Chondrocyte (in vitro differentiated cells): ENCODE data around the gene PSMB5. TPM values are rescaled to one million over a fixed set of nuclear protein-coding genes. Genes with fewer than 3 reads are reported as not detected.
"Not testable (repeated sequence)": the region's sequence is repeated elsewhere in the genome, so short reads cannot be mapped to it uniquely, and the experiment has no call there.

Experiments
- DNase-seq: peaks from one replicate; pipeline ENCODE4 v3.0.0; 2021; ENCODE audit warnings: mixed read lengths, low spot score
- H3K27ac Mint-ChIP-seq: one replicate; pipeline ENCODE4 v1.8.0; 2021; ENCODE audit warnings: mild to moderate bottlenecking, moderate library complexity, mixed read lengths; ENCODE audit not compliant: unreplicated experiment
- H3K27me3 Mint-ChIP-seq: 2 replicates; pipeline ENCODE4 v1.8.0; 2021; ENCODE audit warnings: low read depth, mixed read lengths
- H3K36me3 Mint-ChIP-seq: 2 replicates; pipeline ENCODE4 v1.8.0; 2021; ENCODE audit warnings: low read depth, mixed read lengths
- H3K4me1 Mint-ChIP-seq: 2 replicates; pipeline ENCODE4 v1.8.0; 2021; ENCODE audit warnings: low read depth, mild to moderate bottlenecking, mixed read lengths
- H3K4me3 Mint-ChIP-seq: one replicate; pipeline ENCODE4 v1.8.0; 2021; ENCODE audit warnings: mild to moderate bottlenecking, moderate library complexity, mixed read lengths; ENCODE audit not compliant: unreplicated experiment
- H3K9me3 Mint-ChIP-seq: 2 replicates; pipeline ENCODE4 v1.8.0; 2021; ENCODE audit warnings: low read depth, mixed read lengths
- total RNA-seq: library from RNA; stranded (reverse); gene quantifications from 3 replicates; pipeline ENCODE4 v1.2.1, GENCODE V29; 2021
- TF ChIP-seq, protein P1 (sequence below): fragments of 200-600 bp; sonication (generic); IDR thresholded peaks from 2 replicates; pipeline ENCODE4 v1.5.0; 2021; ENCODE audit warnings: antibody characterized with exemption, mild to moderate bottlenecking, moderate library complexity

Gene PSMB5
- total RNA-seq, 1 donor from 2014 or later, result 172 TPM

DNA sequence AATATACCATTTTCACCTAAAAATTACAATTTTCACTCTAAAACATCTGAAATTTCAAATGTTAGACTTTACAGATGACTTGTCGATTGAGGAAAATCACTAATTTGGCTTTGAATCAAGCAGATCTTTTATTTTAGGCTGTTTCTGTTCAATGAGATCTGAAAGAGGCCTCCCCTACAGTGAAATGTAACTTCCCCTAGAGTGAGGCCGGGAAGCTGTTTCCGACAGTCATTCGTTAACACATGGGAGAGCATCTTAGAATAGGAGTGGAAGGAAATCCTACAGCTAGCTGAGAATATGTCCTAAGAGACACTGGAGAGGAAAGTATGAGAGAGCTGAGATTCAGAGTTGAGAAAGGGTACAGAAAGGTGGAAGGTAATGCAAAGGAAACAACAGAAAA lies 19.1 kb downstream of the PSMB5 start:
- Mint-ChIP-seq H3K4me3 (no peak overlapping the region), H3K27me3 (no peaks in the 10 kb centered on the region), H3K4me1 (peaks cover 3% of the 10 kb centered on the region), H3K36me3 (peaks cover 2% of the 10 kb centered on the region), H3K9me3 (no peaks in the 10 kb centered on the region), H3K27ac (no peak overlapping the region)
- DNase-seq, result no peak
- TF ChIP-seq, protein P1, sequence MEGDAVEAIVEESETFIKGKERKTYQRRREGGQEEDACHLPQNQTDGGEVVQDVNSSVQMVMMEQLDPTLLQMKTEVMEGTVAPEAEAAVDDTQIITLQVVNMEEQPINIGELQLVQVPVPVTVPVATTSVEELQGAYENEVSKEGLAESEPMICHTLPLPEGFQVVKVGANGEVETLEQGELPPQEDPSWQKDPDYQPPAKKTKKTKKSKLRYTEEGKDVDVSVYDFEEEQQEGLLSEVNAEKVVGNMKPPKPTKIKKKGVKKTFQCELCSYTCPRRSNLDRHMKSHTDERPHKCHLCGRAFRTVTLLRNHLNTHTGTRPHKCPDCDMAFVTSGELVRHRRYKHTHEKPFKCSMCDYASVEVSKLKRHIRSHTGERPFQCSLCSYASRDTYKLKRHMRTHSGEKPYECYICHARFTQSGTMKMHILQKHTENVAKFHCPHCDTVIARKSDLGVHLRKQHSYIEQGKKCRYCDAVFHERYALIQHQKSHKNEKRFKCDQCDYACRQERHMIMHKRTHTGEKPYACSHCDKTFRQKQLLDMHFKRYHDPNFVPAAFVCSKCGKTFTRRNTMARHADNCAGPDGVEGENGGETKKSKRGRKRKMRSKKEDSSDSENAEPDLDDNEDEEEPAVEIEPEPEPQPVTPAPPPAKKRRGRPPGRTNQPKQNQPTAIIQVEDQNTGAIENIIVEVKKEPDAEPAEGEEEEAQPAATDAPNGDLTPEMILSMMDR, result no peak

DNA sequence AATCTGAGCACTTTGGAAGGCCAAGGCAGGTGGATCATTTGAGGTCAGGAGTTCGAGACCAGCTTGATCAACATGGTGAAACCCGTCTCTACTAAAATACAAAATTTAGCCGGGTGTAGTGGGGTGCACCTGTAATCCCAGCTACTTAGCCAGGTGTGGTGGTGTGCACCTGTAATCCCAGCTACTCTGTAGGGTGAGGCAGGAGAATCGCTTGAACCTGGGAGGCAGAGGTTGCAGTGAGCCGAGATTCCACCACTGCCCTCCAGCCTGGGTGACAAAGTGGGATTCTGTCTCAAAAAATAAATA lies 21.0 kb downstream of the PSMB5 start:
- H3K27ac Mint-ChIP-seq, H3K4me3 Mint-ChIP-seq, H3K9me3 Mint-ChIP-seq, H3K27me3 Mint-ChIP-seq, DNase-seq, H3K36me3 Mint-ChIP-seq: not testable (repeated sequence)
- peaks cover 20% of the 10 kb centered on the region for H3K4me1 Mint-ChIP-seq

DNA sequence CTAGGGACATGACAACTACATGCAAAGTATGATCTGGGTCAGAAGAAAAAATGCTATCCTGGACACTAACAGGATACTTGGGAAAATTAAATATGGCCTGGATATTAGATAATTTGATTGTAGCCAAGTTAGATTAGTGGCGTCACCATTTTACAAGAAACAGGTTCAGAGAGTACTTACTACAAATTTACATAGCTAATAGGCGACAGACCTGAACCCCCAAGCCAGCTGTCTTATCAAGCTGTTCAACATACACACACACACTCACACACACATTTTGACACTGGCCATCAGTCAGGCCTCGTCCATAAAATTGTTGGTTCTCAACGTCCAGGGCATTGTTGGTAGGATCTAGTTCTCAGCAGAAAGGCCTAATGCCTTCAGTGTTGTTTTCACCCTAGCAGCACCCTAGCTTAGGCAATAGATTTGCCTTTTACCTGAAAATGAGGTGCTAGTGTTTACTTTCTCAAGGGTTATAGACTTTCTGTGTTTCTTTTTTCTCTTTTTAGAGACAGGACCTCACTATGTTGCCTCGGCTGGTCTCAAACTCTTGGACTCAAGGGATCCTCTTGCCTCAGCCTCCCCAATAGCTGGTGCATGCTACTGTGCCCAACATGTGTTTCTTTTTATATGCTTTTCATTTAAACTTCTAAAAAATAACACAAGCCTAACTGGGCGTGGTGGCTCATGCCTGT lies 21.5 kb downstream of the PSMB5 start:
- TF ChIP-seq, protein P1, result no peak
- Mint-ChIP-seq H3K4me3 (no peak overlapping the region), H3K27me3 (no peaks in the 10 kb centered on the region), H3K36me3 (peaks cover 2% of the 10 kb centered on the region), H3K4me1 (peaks cover 23% of the 10 kb centered on the region), H3K27ac (no peak overlapping the region), H3K9me3 (no peaks in the 10 kb centered on the region)
- no peak for DNase-seq

DNA sequence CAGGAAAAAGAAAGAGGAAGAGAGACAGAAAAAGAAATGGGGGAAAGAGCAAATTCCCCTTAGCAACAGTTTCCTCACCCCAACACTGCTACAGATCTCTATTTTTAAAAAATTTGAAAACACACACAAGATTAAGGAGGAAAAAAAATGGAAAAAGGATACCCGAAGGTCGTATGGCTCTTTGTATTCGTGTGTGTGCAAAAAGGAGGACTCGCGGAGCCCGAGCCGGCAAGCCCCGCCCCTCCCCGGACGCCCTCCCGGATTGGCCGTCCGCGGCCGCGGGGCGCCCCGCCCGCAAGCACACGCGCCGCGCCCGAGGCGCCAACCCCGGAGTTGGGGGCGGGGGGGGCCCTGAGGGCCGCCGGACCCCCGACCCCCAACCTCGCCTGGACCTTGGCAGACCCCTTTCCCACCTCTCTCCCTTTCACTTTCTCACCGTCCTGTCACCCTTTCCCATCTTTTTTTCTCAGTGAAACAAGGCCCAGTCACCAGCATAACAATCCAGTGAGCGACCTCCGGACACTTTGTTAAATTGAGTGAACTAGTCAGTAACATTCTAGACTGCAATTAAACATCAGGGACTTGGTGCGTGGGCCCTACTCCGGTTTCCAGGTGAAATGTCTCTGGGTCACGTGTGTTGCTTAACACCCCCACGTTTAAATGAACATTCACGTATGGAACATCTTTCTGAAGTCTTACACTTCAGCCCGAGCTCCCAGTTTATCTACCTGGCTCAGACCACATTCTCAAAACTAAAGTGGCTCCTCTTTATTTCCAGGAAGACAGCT lies 24.6 kb downstream of the PSMB5 start, which contains the start of gene C14orf93:
Gene C14orf93 (minus strand): TSS at position 205 of the 788 bp plus-strand sequence. CDS start 11,120 bp downstream, outside the sequence.
- peak within 1 kb of the TSS; percentile 83 for H3K4me3 Mint-ChIP-seq
- no peak for DNase-seq
- TF ChIP-seq, protein P1, result no peak

DNA sequence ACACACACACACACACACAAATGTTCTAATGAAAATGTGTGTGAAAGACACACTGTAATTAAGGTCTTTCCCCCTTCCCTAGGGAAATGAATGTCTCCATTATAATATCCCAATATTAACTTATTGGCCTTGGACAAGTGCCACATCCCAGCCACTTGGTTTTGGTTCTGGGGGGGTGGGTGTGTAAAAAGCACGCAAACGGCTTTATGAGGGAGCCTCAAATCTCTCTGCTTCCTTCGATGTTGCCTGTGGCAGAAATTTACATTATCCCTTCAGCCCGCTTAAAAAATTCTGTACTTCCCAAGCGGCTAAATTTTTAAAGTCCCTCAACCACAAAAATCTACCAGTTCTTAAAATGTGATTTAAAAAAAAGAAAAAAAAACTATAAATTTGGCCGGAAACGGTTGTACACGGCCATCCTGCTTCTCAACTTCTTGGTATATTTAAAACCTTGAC lies 25.2 kb downstream of the PSMB5 start:
- peak overlapping the region; percentile 94 for H3K27ac Mint-ChIP-seq
- no peaks in the 10 kb centered on the region for H3K36me3 Mint-ChIP-seq
- no peaks in the 10 kb centered on the region for H3K27me3 Mint-ChIP-seq
- no peaks in the 10 kb centered on the region for H3K9me3 Mint-ChIP-seq
- peaks cover 50% of the 10 kb centered on the region for H3K4me1 Mint-ChIP-seq
- no peak for DNase-seq
- TF ChIP-seq, protein P1, result no peak
- peak overlapping the region; percentile 83 for H3K4me3 Mint-ChIP-seq

More for the DNA sequence above, 24.6 kb downstream of the PSMB5 start, which contains the start of gene C14orf93:
- H3K36me3 Mint-ChIP-seq, result no peaks in the 10 kb centered on the region
- H3K4me1 Mint-ChIP-seq, result peaks cover 46% of the 10 kb centered on the region
- no peaks in the 10 kb centered on the region for H3K9me3 Mint-ChIP-seq
- H3K27ac Mint-ChIP-seq, result peak within 1 kb of the TSS; percentile 94
- H3K27me3 Mint-ChIP-seq, result no peaks in the 10 kb centered on the region
